CD14-positive monocyte (primary cell): Measurements from ENCODE around the gene LGALS1. TPM values are rescaled to one million over a fixed set of nuclear protein-coding genes. Genes with fewer than 3 reads are reported as not detected.

Experiments used
- DNase-seq, 3 donors: peaks; one replicate each; pipeline ENCODE4 v3.0.0-alpha.2; 2011 to 2022
- H2AFZ ChIP-seq: 2 replicates; pipeline ENCODE4 v1.6.0; 2012; ENCODE audit warnings: mild to moderate bottlenecking, low read depth, low read length, inconsistent platforms; ENCODE audit not compliant: insufficient read depth, poor library complexity, severe bottlenecking
- H3K27ac ChIP-seq, 2 donors: 1 replicate in 1 of 2; 2 replicates in 1 of 2; pipeline ENCODE4 v1.5.1; 2012 to 2013; ENCODE audit warnings: low read length in 2 of 2, control low read depth in 1 of 2, inconsistent platforms in 1 of 2, low read depth in 1 of 2, mild to moderate bottlenecking in 1 of 2
- H3K27me3 ChIP-seq, 2 donors: one replicate each; pipeline versions ENCODE4 v1.6.0 to v1.6.1; 2011 to 2013; ENCODE audit warnings: low read length in 2 of 2; ENCODE audit not compliant: control insufficient read depth in 2 of 2, insufficient read depth in 2 of 2
- H3K36me3 ChIP-seq, 2 donors: replicated peaks in 1 of 2; 1 replicate in 1 of 2; 2 replicates in 1 of 2; pipeline versions ENCODE4 v1.5.1 to v1.6.1; 2012 to 2013; ENCODE audit warnings: low read length in 2 of 2, control low read depth in 1 of 2, inconsistent platforms in 1 of 2, mild to moderate bottlenecking in 1 of 2; ENCODE audit not compliant: insufficient read depth in 2 of 2, control insufficient read depth in 1 of 2
- H3K4me1 ChIP-seq, 2 donors: 1 replicate in 1 of 2; 2 replicates in 1 of 2; pipeline versions ENCODE4 v1.5.1 to v1.6.1; 2012 to 2013; ENCODE audit warnings: low read length in 2 of 2, control low read depth in 1 of 2, inconsistent platforms in 1 of 2, mild to moderate bottlenecking in 1 of 2, moderate library complexity in 1 of 2; ENCODE audit not compliant: insufficient read depth in 2 of 2, control insufficient read depth in 1 of 2
- H3K4me2 ChIP-seq: replicated peaks from 2 replicates; pipeline ENCODE3; 2012; ENCODE audit warnings: low read length, moderate library complexity, mild to moderate bottlenecking; ENCODE audit not compliant: poor library complexity, severe bottlenecking; ENCODE audit errors: extremely low read depth
- H3K4me3 ChIP-seq, 3 experiments: fragments of 200-600 bp in 1 of 3; sonication (generic) in 1 of 3; replicated peaks in 1 of 3; 1 replicate in 2 of 3; 2 replicates in 1 of 3; pipeline ENCODE4 v1.5.1; 2011 to 2013; ENCODE audit warnings: low read length in 3 of 3, mild to moderate bottlenecking in 3 of 3, control low read depth in 2 of 3, low read depth in 2 of 3, inconsistent platforms in 1 of 3, moderate library complexity in 1 of 3
- H3K79me2 ChIP-seq: 2 replicates; pipeline ENCODE4 v1.6.0; 2012; ENCODE audit warnings: mild to moderate bottlenecking, control low read depth, inconsistent platforms, low read length, moderate library complexity; ENCODE audit not compliant: insufficient read depth
- H3K9ac ChIP-seq: 2 replicates; pipeline ENCODE4 v1.6.0; 2017; ENCODE audit warnings: low read length, mild to moderate bottlenecking; ENCODE audit not compliant: insufficient read depth, poor library complexity, severe bottlenecking
- H3K9me3 ChIP-seq, 2 donors: replicated peaks in 1 of 2; 1 replicate in 1 of 2; 2 replicates in 1 of 2; pipeline versions ENCODE4 v1.5.1 to v1.6.1; 2012 to 2013; ENCODE audit warnings: low read length in 2 of 2, control low read depth in 1 of 2; ENCODE audit not compliant: control insufficient read depth in 1 of 2, insufficient read depth in 1 of 2
- H4K20me1 ChIP-seq: 2 replicates; pipeline ENCODE4 v1.6.0; 2012; ENCODE audit warnings: mild to moderate bottlenecking, low read length, control low read depth, moderate library complexity; ENCODE audit not compliant: insufficient read depth
- H3K27ac Mint-ChIP-seq, 7 donors: one replicate each; pipeline ENCODE4 v1.8.0; 2020; ENCODE audit warnings: mild to moderate bottlenecking in 7 of 7, mixed read lengths in 7 of 7, moderate library complexity in 6 of 7, inconsistent platforms in 2 of 7
- H3K27me3 Mint-ChIP-seq, 3 donors: one replicate each; pipeline ENCODE4 v1.8.0; 2021 to 2022; ENCODE audit warnings: low read depth in 3 of 3, mild to moderate bottlenecking in 3 of 3, mixed read lengths in 3 of 3, moderate library complexity in 3 of 3, inconsistent platforms in 1 of 3
- H3K36me3 Mint-ChIP-seq, 2 donors: one replicate each; pipeline ENCODE4 v1.8.0; 2020; ENCODE audit warnings: mixed read lengths in 2 of 2, inconsistent platforms in 1 of 2, mild to moderate bottlenecking in 1 of 2
- H3K4me1 Mint-ChIP-seq: one replicate; pipeline ENCODE4 v1.8.0; 2020; ENCODE audit warnings: mild to moderate bottlenecking, mixed read lengths
- H3K4me3 Mint-ChIP-seq, 2 donors: one replicate each; pipeline ENCODE4 v1.8.0; 2020; ENCODE audit warnings: mild to moderate bottlenecking in 2 of 2, mixed read lengths in 2 of 2, moderate library complexity in 1 of 2
- H3K9me3 Mint-ChIP-seq, 7 donors: one replicate each; pipeline ENCODE4 v1.8.0; 2020 to 2022; ENCODE audit warnings: mixed read lengths in 7 of 7, mild to moderate bottlenecking in 6 of 7, moderate library complexity in 6 of 7, inconsistent platforms in 2 of 7
- WGBS: methylation state at CpG from one replicate; pipeline ENCODE4 v1.1.5; 2013; ENCODE audit warnings: missing lambda C conversion rate; ENCODE audit not compliant: insufficient coverage; 5-methylcytosine and 5-hydroxymethylcytosine counted together
- intact Hi-C, 2 donors: fragments of 100-400 bp; cut with micrococcal nuclease; formaldehyde crosslinking; loops; one replicate each; pipeline versions ENCODE4 v1.15.0 to v1.15.1; 2023
- polyA plus RNA-seq, 3 donors: library from polyadenylated mRNA; depleted of rRNA in 1 of 3; unstranded in 2 of 3; stranded (reverse) in 1 of 3; fragments of 300-500 nt in 2 of 3; fragments of >200 nt in 1 of 3; fragmentation: Illumina TruSeq in 2 of 3; gene quantifications; 1 replicate in 2 of 3; 2 replicates in 1 of 3; pipeline ENCODE4 v1.2.3, GENCODE V29; 2012 to 2021
- TF ChIP-seq, protein P1 (sequence below): fragments of 200-600 bp; IDR thresholded peaks from one replicate; pipeline ENCODE4 v1.8.0; 2022; ENCODE audit warnings: antibody characterized with exemption, mild to moderate bottlenecking

The LGALS1 gene
- polyA plus RNA-seq, 3 donors: 1,719 to 2,320 (median 1,844) TPM

GRCh38 chr22:37697538-37697835, 22.1 kb downstream of the LGALS1 start:
- H3K4me3 ChIP-seq: no peak overlapping the region
- WGBS: no CpG with 5 or more reads among the region's 3 CpGs
- no peaks in the 10 kb centered on the region for H3K79me2 ChIP-seq
- Mint-ChIP-seq H3K36me3 (peaks cover 24 to 42% of the 10 kb centered on the region in 2 donors), H3K9me3 (no peaks in the 10 kb centered on the region), H3K4me1 (peaks cover 38% of the 10 kb centered on the region), H3K4me3 (no peak overlapping the region), H3K27ac (no peak overlapping the region), H3K27me3 (peaks cover 0 to 4% (median 2%) of the 10 kb centered on the region in 3 donors)
- H3K9ac ChIP-seq: no peak overlapping the region
- no peaks in the 10 kb centered on the region for H4K20me1 ChIP-seq
- peaks cover 38 to 43% of the 10 kb centered on the region in 2 donors for H3K4me1 ChIP-seq
- intact Hi-C loops: loop anchor here in 1 of 2 donors (5.0 kb wide), 1 partner anchor 50 kb away; no protein-coding TSS in a partner anchor
- TF ChIP-seq, protein P1, sequence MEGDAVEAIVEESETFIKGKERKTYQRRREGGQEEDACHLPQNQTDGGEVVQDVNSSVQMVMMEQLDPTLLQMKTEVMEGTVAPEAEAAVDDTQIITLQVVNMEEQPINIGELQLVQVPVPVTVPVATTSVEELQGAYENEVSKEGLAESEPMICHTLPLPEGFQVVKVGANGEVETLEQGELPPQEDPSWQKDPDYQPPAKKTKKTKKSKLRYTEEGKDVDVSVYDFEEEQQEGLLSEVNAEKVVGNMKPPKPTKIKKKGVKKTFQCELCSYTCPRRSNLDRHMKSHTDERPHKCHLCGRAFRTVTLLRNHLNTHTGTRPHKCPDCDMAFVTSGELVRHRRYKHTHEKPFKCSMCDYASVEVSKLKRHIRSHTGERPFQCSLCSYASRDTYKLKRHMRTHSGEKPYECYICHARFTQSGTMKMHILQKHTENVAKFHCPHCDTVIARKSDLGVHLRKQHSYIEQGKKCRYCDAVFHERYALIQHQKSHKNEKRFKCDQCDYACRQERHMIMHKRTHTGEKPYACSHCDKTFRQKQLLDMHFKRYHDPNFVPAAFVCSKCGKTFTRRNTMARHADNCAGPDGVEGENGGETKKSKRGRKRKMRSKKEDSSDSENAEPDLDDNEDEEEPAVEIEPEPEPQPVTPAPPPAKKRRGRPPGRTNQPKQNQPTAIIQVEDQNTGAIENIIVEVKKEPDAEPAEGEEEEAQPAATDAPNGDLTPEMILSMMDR: no peak
- no peak for DNase-seq
- H3K4me2 ChIP-seq: no peak overlapping the region
- no peak overlapping the region for H3K27ac ChIP-seq
- H2AFZ ChIP-seq: no peak overlapping the region
- no peaks in the 10 kb centered on the region for H3K9me3 ChIP-seq
- no peaks in the 10 kb centered on the region for H3K27me3 ChIP-seq
- H3K36me3 ChIP-seq: peaks cover 18 to 31% of the 10 kb centered on the region in 2 donors

DNA sequence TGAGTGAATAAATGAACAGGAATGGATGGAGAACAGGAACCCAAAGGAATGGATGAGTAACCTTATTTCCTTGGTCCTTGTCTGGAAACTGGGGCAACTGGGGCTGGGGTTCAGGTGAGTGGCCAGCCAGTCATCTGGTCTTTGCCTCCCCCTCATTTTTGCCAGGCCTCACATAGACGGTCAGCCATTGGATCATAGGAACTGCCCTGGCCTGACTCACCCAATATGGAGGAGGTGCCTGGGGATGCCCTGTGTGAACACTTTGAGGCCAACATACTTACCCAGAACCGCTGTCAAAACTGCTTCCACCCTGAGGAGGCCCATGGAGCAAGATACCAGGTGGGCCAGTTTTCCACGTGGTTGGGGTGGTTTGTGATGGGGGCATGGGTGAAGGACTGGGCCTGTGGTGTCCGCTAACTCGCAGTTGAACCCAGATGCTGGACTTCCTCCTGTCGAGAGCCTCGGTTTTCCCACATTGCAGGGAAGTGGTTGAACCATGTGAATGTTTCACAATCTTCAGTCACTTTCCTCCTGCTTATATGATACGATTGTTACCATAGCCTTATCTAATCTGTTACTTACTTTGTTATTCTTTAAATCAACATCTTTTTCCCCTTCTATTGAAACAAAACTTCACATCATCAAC, 25.8 kb downstream of the LGALS1 start:
- H3K36me3 ChIP-seq: no peaks in the 10 kb centered on the region
- H3K9me3 ChIP-seq: no peaks in the 10 kb centered on the region
- peak overlapping the region; percentile 48 for H3K4me2 ChIP-seq
- no peaks in the 10 kb centered on the region for H3K79me2 ChIP-seq
- Mint-ChIP-seq H3K9me3 (peaks cover 0 to 2% (median 0%) of the 10 kb centered on the region in 7 donors), H3K4me1 (peaks cover 40% of the 10 kb centered on the region), H3K27me3 (peaks cover 1 to 2% (median 2%) of the 10 kb centered on the region in 3 donors), H3K36me3 (peaks cover 18 to 45% of the 10 kb centered on the region in 2 donors), H3K27ac (peak overlapping the region; percentile 61 to 90 (median 80)), H3K4me3 (peak overlapping the region in 1 of 2 donors; percentile 37)
- no peak overlapping the region for H3K9ac ChIP-seq
- peak; percentile 31 to 80 (median 72) for DNase-seq
- peak overlapping the region; percentile 74 for H2AFZ ChIP-seq
- intact Hi-C loops: no loop called here
- H3K27me3 ChIP-seq: no peaks in the 10 kb centered on the region
- 0% methylated on average over 5 of the region's 8 CpGs for WGBS
- no peaks in the 10 kb centered on the region for H4K20me1 ChIP-seq
- peak overlapping the region; percentile 66 to 69 for H3K27ac ChIP-seq
- H3K4me1 ChIP-seq: peaks cover 39 to 45% of the 10 kb centered on the region in 2 donors
- TF ChIP-seq, protein P1: no peak
- peak overlapping the region in 1 of 3 experiments; percentile 46 for H3K4me3 ChIP-seq
